ENCODE measurements around the gene CNTROB.
A peak's percentile ranks its signal among the peaks of the same experiment; 100 is the strongest.

CNTROB gene, protein sequence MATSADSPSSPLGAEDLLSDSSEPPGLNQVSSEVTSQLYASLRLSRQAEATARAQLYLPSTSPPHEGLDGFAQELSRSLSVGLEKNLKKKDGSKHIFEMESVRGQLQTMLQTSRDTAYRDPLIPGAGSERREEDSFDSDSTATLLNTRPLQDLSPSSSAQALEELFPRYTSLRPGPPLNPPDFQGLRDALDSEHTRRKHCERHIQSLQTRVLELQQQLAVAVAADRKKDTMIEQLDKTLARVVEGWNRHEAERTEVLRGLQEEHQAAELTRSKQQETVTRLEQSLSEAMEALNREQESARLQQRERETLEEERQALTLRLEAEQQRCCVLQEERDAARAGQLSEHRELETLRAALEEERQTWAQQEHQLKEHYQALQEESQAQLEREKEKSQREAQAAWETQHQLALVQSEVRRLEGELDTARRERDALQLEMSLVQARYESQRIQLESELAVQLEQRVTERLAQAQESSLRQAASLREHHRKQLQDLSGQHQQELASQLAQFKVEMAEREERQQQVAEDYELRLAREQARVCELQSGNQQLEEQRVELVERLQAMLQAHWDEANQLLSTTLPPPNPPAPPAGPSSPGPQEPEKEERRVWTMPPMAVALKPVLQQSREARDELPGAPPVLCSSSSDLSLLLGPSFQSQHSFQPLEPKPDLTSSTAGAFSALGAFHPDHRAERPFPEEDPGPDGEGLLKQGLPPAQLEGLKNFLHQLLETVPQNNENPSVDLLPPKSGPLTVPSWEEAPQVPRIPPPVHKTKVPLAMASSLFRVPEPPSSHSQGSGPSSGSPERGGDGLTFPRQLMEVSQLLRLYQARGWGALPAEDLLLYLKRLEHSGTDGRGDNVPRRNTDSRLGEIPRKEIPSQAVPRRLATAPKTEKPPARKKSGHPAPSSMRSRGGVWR

GRCh38 chr17:7931709-7932482 is at the start of gene CNTROB, which contains the start of gene TRAPPC1:
CNTROB (plus strand) TSS chr17:7932206; CDS start chr17:7933080, 874 bp downstream.
TRAPPC1 (minus strand) TSS chr17:7931946; CDS start chr17:7931829, 117 bp downstream.
- DNase-seq, result peak; percentile 51

GRCh38 chr17:7882629-7883028 is 49.4 kb upstream of the CNTROB start:
- DNase-seq, result no peak

GRCh38 chr17:7883781-7884386 is 48.1 kb upstream of the CNTROB start:
- DNase-seq, result no peak

DNA sequence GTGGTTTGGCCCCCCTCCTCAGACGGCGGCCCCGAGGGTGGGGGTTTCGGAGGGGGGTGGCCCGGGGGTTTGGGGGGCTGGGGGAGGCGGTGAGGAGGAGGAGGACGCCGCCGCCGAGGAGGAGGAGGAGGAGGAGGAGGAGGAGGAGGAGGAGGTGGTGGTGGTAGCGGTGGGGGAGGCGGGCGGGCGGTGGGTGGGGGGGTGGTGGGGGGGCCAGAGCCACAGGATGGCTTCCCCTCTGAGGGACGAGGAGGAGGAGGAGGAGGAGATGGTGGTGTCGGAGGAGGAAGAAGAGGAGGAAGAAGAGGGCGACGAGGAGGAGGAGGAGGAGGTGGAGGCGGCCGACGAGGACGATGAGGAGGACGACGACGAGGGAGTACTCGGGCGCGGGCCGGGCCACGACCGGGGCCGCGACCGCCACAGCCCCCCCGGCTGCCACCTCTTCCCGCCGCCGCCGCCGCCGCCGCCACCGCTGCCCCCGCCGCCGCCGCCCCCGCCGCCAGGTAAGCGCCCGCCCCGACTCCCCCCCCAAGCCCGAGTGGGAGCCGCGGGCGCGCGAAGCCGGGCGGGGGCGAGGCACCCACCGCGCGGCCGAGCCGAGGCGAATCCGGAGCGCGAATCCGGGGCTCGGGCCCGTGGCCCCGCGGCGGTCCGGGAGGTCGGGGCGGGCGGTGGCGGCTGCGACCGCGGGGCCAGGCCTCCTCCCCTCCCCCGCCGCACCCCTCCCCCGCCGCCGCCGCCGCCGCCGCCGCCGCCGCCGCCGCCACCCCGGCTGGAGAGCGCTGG is 47.2 kb upstream of the CNTROB start:
- no peak for DNase-seq

DNA sequence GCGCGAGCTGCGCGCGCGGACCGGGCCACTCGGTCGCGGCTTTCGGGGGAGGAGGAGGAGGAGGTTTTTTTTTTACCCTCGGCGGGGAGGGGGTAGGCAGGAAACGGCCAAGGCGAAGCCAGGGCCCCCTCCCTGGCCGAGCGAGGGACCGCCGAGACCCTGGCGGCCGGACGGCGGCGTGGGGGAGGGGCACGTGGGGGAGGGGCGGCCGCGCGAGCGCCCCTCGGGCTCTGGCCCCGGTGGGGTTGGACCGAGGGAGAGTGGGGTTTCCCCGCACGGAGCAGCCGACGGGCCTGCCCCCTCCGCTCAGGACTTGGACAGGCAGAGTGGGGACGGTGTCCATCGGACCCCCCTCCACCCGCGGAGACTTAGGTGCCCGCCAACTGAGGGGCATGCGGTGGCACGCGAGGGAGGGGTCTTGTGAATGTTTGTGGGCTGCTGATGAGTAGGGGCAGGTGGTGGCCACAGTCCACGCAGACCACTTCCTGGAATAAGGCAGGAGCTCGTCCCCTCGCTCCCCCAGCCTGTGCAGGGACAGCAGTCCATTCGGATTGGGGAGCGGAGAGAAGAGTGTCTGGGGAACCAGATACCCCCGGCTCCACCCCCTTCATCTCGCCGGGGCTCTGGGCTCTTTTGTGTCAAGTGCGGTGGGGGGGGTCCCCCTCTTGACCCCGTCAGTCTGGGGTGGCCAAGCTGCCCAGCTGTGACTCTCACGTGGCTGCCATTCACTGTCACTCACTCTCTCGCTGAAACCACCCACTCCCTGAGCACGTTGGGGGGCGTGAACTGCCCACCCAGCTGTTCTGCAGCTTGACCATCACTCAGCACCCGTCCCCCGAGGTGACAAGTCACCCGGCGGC is 46.4 kb upstream of the CNTROB start:
- DNase-seq, result no peak

GRCh38 chr17:7886227-7887037 is 45.6 kb upstream of the CNTROB start:
- DNase-seq, result peak; percentile 22

DNA sequence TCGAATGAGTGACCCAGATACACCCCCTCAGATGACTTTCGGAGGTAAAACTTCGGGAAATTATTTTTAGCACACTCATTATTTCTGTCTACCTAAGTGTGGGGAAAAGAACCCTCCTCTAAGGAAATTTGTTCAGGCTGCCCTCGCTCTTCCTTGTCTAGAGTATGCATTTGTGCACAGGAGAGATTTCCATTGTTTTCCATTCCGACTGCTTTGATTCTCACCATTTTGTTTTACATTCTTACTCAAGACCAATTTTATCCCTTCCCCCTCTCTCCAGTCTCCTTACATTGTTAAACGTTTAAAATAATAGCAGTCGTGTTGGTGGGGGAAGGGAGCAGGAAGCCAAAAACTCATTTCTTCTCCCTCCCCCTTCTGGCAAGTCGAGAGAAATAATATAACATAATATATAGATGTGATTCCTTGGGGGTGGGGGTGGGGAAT is 44.9 kb upstream of the CNTROB start:
- DNase-seq, result peak; percentile 58

DNA sequence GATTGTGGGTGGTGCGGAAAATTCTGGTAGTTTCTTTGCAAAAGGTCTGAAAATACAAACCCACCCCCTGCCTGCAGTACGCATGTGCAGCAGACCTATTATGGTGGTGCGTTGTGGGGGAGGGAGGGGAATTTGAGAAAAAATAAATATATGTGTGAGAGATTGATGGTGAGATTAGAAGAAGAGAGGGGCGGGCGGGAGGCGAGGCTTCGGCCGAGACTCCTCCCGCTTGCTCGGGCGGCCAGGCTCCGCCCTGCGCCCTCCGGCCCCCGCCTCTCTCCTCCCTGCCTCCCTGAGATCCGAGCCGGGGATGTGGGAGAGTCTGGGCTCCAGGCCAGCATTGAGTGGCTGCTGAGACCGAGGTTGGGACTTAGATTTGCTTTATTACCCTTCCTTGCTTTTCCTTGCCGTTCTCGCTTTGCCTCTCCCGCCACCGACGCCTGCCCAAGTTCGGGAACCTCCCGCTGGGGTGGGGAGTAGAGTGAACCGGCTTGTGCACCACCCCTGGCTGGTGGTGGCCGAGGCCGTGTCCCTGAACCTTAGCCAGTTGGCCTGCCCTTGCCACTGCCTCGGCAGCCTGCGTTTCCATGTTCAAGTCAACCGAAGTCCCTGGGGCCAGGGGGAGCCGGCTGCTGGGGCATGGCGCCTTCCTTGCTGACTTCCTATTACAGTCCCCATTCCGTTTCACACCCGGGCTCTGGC is 44.4 kb upstream of the CNTROB start:
- DNase-seq, result peak; percentile 58

GRCh38 chr17:7888184-7888920 is 43.7 kb upstream of the CNTROB start, which contains the start of gene CHD3:
CHD3 (plus strand) TSS chr17:7888789; CDS start chr17:7889001, 212 bp downstream.
- no peak for DNase-seq

GRCh38 chr17:7889166-7889955 is 42.6 kb upstream of the CNTROB start:
- no peak for DNase-seq

DNA sequence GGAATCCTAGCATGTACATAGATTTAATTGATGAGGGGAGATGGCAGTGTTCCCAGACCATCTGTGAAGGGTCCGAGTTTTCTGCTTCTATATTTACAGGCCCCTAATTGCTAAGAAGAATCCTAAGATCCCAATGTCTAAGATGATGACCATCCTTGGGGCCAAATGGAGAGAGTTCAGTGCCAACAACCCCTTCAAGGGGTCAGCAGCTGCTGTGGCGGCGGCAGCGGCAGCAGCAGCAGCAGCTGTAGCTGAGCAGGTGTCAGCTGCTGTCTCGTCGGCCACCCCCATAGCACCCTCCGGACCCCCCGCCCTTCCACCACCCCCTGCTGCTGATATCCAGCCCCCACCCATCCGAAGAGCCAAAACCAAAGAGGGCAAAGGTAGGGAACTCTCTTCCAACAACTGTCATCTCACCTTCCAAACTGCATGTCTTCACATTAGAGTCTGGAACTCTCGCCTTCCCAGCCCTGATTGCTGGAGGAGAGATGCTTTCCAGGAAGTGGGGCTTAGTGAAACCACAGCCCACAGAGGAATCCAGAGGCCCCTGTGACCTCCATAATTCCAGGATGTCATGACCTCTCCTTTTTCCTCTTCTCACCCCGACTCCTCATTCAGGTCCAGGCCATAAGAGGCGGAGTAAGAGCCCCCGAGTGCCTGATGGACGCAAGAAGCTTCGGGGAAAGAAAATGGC is 38.7 kb upstream of the CNTROB start:
- no peak for DNase-seq

DNA sequence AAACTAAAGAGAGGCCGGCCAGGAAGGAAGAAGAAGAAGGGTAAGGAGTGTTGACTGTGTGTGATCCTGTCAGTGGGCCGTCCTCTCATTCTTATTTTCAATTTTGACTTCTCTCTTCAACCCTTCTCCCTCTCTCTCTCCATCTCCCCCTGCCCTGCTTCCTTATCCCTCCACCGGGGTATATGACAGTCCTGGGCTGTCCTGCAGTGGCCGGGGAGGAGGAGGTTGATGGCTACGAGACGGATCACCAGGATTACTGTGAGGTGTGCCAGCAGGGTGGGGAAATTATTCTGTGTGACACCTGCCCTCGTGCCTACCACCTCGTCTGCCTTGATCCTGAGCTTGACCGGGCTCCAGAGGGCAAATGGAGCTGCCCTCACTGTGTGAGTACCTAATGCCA is 37.8 kb upstream of the CNTROB start:
- no peak for DNase-seq

GRCh38 chr17:7894866-7895265 is 37.1 kb upstream of the CNTROB start:
- no peak for DNase-seq

DNA sequence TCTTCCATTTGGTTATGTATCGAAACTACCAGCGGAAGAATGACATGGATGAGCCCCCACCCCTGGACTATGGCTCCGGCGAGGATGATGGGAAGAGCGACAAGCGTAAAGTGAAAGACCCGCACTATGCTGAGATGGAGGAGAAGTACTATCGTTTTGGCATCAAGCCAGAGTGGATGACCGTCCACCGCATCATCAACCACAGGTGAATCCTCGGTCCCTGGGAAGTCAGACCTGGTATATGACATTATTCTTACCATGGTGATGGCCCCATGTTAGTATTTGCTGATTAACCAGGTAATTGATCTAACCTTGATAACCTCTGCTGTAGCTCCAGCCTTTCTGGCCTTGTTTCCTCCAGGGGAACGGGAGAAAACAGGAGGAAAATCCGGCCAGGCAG is 34.9 kb upstream of the CNTROB start:
- DNase-seq, result no peak

DNA sequence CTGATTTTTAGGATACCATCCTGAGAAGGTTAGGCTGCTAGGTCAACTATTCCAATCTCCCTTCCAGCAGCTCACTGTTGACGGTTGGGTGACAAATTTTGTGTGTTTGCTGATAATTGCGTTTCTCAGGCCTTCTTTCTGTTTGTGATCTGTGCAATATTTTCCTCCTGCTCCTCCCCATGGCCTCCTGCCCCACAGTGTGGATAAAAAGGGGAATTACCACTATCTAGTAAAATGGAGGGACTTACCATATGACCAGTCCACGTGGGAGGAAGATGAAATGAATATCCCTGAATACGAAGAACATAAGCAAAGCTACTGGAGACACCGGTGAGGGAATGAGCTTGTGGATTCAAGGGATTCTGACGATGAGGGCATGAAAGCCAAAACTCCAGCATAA is 34.2 kb upstream of the CNTROB start:
- no peak for DNase-seq
